D721Med (cell line): Measurements from ENCODE around the gene CCDC15.
"Not testable (repeated sequence)": the region's sequence is repeated elsewhere in the genome, so short reads cannot be mapped to it uniquely, and the experiment has no call there.

Experiments
- DNase-seq: peaks from one replicate; pipeline ENCODE4 v3.0.0; 2011; ENCODE audit warnings: low spot score; ENCODE audit not compliant: insufficient read length
- FAIRE-seq: peaks from 2 replicates; lab custom pipeline; 2011; peaks lifted over from hg19 to GRCh38; lab: Jason Lieb, UNC
- TF ChIP-seq, protein P1 (sequence below): IDR thresholded peaks from 2 replicates; pipeline ENCODE4 v1.5.1; 2012; ENCODE audit warnings: mild to moderate bottlenecking, control low read depth; ENCODE audit not compliant: insufficient read depth; ENCODE audit errors: missing control alignments

Gene CCDC15

GRCh38 chr11:125001849-125002248 is 47.8 kb downstream of the CCDC15 start:
- DNase-seq (no peak), FAIRE-seq (no peak)
- TF ChIP-seq, protein P1, sequence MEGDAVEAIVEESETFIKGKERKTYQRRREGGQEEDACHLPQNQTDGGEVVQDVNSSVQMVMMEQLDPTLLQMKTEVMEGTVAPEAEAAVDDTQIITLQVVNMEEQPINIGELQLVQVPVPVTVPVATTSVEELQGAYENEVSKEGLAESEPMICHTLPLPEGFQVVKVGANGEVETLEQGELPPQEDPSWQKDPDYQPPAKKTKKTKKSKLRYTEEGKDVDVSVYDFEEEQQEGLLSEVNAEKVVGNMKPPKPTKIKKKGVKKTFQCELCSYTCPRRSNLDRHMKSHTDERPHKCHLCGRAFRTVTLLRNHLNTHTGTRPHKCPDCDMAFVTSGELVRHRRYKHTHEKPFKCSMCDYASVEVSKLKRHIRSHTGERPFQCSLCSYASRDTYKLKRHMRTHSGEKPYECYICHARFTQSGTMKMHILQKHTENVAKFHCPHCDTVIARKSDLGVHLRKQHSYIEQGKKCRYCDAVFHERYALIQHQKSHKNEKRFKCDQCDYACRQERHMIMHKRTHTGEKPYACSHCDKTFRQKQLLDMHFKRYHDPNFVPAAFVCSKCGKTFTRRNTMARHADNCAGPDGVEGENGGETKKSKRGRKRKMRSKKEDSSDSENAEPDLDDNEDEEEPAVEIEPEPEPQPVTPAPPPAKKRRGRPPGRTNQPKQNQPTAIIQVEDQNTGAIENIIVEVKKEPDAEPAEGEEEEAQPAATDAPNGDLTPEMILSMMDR, result no peak

DNA sequence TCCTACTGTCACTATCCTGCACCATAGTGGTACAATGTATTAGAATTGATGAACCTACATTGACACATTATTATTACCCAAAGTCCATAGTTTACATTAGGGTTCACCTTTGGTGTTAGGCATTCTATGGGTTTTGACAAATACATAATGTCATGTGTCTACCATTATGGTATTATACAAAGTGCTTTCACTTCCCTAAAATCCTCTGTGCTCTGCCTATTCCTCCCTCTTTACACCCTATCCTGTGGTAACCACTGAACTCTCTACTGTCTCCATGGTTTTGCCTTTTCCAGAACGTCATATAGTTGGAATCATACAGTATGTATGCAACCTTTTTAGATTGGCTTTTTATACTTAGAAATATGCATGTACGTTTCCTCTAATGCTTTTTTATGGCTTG is 51.5 kb downstream of the CCDC15 start:
- FAIRE-seq (peak; percentile 21), DNase-seq (no peak)

DNA sequence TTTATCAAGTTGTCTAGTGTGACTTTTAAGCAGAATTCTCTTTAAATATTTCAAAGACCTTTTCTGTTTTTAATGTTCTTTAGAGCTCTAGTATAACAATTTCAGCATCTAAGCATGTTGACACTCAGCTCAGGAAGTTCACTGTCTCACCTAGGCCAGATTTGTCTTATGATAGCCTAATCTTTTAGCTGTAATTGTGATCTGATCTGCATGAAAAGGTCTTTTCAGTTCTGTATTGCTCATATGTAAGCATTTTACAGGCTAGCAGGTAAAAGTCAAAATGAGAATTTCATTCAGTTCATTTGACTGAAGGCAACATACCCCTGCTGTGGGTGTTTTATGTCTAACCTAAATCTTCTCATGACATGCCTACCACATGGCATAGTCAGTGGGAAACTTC is 62.4 kb downstream of the CCDC15 start:
- TF ChIP-seq, protein P1, result no peak
- FAIRE-seq (no peak), DNase-seq (no peak)

More for the DNA sequence above, 51.5 kb downstream of the CCDC15 start:
- TF ChIP-seq, protein P1, result no peak

- TF ChIP-seq, protein P1, result no peak
- FAIRE-seq, result no peak
- no peak for DNase-seq
Observed at GRCh38 chr11:125020342-125020741, 66.3 kb downstream of the CCDC15 start.

DNA sequence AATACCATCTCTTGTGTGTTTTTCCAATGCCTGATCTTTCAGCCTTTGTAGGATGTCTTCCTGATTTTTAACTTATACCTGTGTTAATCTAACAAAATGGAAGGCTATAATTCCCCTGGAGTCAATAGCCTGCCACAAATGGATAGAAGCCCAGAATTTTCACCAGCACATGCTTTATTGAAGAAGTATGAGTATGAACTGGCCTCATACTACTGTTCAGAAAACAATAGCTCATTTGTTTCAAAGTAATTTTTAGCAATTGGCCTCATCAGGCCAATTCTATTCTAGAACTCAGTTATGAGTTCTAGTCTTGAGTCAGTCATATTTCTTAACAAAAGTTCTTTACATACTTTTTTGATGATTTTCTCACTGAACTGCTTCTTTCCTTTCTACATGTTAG is 68.5 kb downstream of the CCDC15 start:
- DNase-seq (no peak), FAIRE-seq (no peak)
- TF ChIP-seq, protein P1, result no peak

GRCh38 chr11:125025968-125026367 is 72.0 kb downstream of the CCDC15 start:
- DNase-seq (no peak), FAIRE-seq (no peak)
- TF ChIP-seq, protein P1, result no peak

DNA sequence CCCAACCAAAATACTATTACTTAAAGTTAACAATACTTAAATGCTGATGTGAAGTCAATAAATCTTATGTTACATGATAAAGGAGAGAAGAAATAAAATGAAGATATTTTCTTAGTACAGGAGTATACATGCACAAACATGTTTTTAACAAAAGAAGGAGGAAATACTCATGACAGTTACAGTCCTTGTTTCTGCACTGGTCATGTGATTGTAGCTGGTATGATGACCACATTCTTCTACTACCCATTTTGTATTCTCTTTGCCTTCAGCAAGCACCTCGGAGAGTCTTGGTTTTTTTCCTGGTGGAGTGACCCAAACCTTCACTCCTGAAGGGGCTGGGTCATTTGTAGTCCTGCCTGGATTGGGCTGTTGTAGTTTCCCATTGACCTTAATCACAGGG is 75.4 kb downstream of the CCDC15 start:
- not testable (repeated sequence) for FAIRE-seq

DNA sequence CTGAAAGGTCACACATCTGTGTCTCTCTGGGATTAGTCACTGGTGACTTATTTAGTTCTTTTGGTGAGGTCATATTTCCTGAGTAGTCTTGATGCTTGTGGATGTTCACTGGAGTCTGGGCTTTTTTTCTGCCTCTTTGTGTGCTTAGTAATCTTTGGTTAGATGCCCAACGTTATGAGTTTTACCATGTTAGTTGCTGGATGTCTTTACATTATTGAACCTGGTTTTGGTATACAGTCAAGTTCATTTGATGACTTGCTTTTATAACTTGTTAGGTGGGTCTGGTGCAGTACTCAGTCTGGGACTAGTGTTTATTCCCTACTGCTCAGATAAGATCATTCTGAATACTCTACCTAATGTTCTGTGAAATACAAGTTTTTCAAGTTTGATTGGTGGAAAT is 82.9 kb downstream of the CCDC15 start:
- FAIRE-seq (no peak), DNase-seq (no peak)
- TF ChIP-seq, protein P1, result no peak

More for the DNA sequence above, 75.4 kb downstream of the CCDC15 start:
- DNase-seq, result not testable (repeated sequence)
